ENCODE results near the gene PCMT1. TPM values are rescaled to one million over a fixed set of nuclear protein-coding genes. Genes with fewer than 3 reads are reported as not detected.

PCMT1 gene
- total RNA-seq, 1 donor: 126 TPM

GRCh38 chr6:149717588-149718458, 31.7 kb upstream of the PCMT1 start, which contains the start of gene LATS1:
Gene LATS1, minus strand, starts transcription at chr6:149718101. Its CDS starts 15,975 bp downstream, at chr6:149702126.
- TF ChIP-seq CTCF (IDR thresholded peaks at IDR 0.05; ENCODE audit: insufficient read depth, low read depth, low read length): no peak
- DNase-seq (ENCODE audit: low read depth): peak; percentile 81

GRCh38 chr6:149719531-149719930, 30.0 kb upstream of the PCMT1 start:
- no peak for DNase-seq (ENCODE audit: low read depth)
- H3K4me3 ChIP-seq (ENCODE audit: low read depth, low read length): no peak overlapping the region
- no peak for TF ChIP-seq CTCF (IDR thresholded peaks at IDR 0.05; ENCODE audit: insufficient read depth, low read depth, low read length)

More at GRCh38 chr6:149717588-149718458, 31.7 kb upstream of the PCMT1 start, which contains the start of gene LATS1:
- peak within 1 kb of the TSS; percentile 93 for H3K4me3 ChIP-seq (ENCODE audit: low read depth, low read length)

GRCh38 chr6:149723262-149723661, 26.3 kb upstream of the PCMT1 start:
- no peak for TF ChIP-seq CTCF (IDR thresholded peaks at IDR 0.05; ENCODE audit: insufficient read depth, low read depth, low read length)
- no peak overlapping the region for H3K4me3 ChIP-seq (ENCODE audit: low read depth, low read length)
- no peak for DNase-seq (ENCODE audit: low read depth)

GRCh38 chr6:149723771-149724417, 25.6 kb upstream of the PCMT1 start:
- peak; percentile 88 for DNase-seq (ENCODE audit: low read depth)
- no peak overlapping the region for H3K4me3 ChIP-seq (ENCODE audit: low read depth, low read length)
- TF ChIP-seq CTCF (IDR thresholded peaks at IDR 0.05; ENCODE audit: insufficient read depth, low read depth, low read length): peak; percentile 93

GRCh38 chr6:149725785-149726184, 23.8 kb upstream of the PCMT1 start:
- no peak for TF ChIP-seq CTCF (IDR thresholded peaks at IDR 0.05; ENCODE audit: insufficient read depth, low read depth, low read length)
- DNase-seq (ENCODE audit: low read depth): no peak
- no peak overlapping the region for H3K4me3 ChIP-seq (ENCODE audit: low read depth, low read length)

GRCh38 chr6:149727793-149728498, 21.6 kb upstream of the PCMT1 start:
- no peak for TF ChIP-seq CTCF (IDR thresholded peaks at IDR 0.05; ENCODE audit: insufficient read depth, low read depth, low read length)
- peak; percentile 21 for DNase-seq (ENCODE audit: low read depth)
- H3K4me3 ChIP-seq (ENCODE audit: low read depth, low read length): no peak overlapping the region

Measured in fibroblast of villous mesenchyme (primary cell).